Gastroesophageal sphincter (tissue), 3 donors: Measurements from ENCODE around the gene MGST2.

Experiments used
- CTCF ChIP-seq, 4 experiments: fragments of 200-600 bp in 2 of 4; fragments of 450-650 bp in 2 of 4; sonication (generic) in 1 of 4; IDR thresholded peaks; one replicate each; pipeline ENCODE4 v1.5.1; 2017 to 2019; ENCODE audit warnings: antibody characterized with exemption in 4 of 4, mild to moderate bottlenecking in 2 of 4, moderate library complexity in 2 of 4
- EP300 ChIP-seq: sonication (generic); formaldehyde crosslinking; IDR thresholded peaks from one replicate; pipeline ENCODE4 v1.6.1; 2017; ENCODE audit warnings: antibody characterized with exemption, mild to moderate bottlenecking
- POLR2AphosphoS5 ChIP-seq: sonication (generic); formaldehyde crosslinking; IDR thresholded peaks from one replicate; pipeline ENCODE4 v1.6.1; 2017; ENCODE audit warnings: antibody characterized with exemption

DNA sequence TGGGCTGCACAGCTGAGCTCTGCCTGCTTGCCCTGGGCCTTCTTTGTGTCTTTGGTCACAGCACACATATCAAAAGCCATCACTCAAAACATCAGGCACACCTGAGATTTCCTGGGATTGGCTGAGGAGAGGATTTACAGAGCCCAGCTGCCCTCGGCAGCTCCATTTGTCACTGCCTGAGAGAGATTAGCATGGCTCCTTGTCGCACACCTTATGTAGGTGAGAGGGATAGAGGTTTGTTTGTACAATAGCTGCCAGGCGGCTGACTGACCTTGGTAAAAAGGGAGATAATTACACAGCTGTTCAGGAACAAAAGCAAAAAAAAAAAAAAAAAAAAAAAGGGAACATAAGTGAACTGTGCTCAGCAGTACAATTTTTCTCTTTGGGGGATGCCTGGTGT, 63.2 kb downstream of the MGST2 start:
- no peak for TF ChIP-seq CTCF (IDR thresholded peaks at IDR 0.05)
- no peak for TF ChIP-seq EP300
- TF ChIP-seq POLR2AphosphoS5: no peak
